K562 (cell line): ENCODE data around the gene CMTR1. TPM values are rescaled to one million over a fixed set of nuclear protein-coding genes. Genes with fewer than 3 reads are reported as not detected.

Experiments
- ATAC-seq: fragments of 200-7000 bp; cut with Tn5 transposase; 3 replicates; pipeline ENCODE4 v1.9.1; 2020; ENCODE audit warnings: moderate library complexity
- BruUV-seq: library from RNA; stranded (reverse); fragments of 400-500 nt; replicated peaks from 2 replicates; lab custom pipeline; 2021; lab: Mats Ljungman, UMichigan
- CTCF ChIA-PET: fragments of 300-600 bp; formaldehyde crosslinking; extraction: SDS; loops from one replicate; lab custom pipeline; 2021; ENCODE audit warnings: low intra/inter-chr PET ratio; lab: Yijun Ruan, JAX
- POLR2A ChIA-PET: fragments of 300-600, 350-650 bp; sonication (Branson Sonifier 250); formaldehyde crosslinking; extraction: SDS; loops from one replicate; lab custom pipeline; 2021; ENCODE audit warnings: antibody characterized with exemption, inconsistent platforms; lab: Yijun Ruan, JAX
- DNase-seq, 4 experiments: peaks; one replicate each; pipeline versions ENCODE4 v3.0.0 to v3.0.0-alpha.2; 2011 to 2018; ENCODE audit warnings: low spot score in 3 of 4, mixed read lengths in 3 of 4; ENCODE audit errors: extremely low read depth in 1 of 4
- FAIRE-seq: peaks from 2 replicates; lab custom pipeline; 2011; peaks lifted over from hg19 to GRCh38; lab: Jason Lieb, UNC
- H2AFZ ChIP-seq: 2 replicates; pipeline ENCODE4 v1.6.0; 2011; ENCODE audit warnings: low read depth, low read length, control low read depth, inconsistent platforms
- H3K27ac ChIP-seq: fragments of 200-600 bp; 3 replicates; pipeline ENCODE4 v1.8.0; 2011; ENCODE audit warnings: low read depth, mild to moderate bottlenecking, control low read depth, inconsistent platforms, low read length, moderate library complexity, mixed read lengths; ENCODE audit errors: extremely low read depth
- H3K27me3 ChIP-seq, 2 experiments: fragments of 300-600 bp in 1 of 2; 2 replicates in 1 of 2; 3 replicates in 1 of 2; pipeline versions ENCODE4 v1.6.0 to v1.8.0; 2011; ENCODE audit warnings: inconsistent platforms in 2 of 2, low read length in 2 of 2, mild to moderate bottlenecking in 1 of 2, mixed read lengths in 1 of 2, moderate library complexity in 1 of 2; ENCODE audit not compliant: control insufficient read depth in 2 of 2, insufficient read depth in 2 of 2
- H3K36me3 ChIP-seq: fragments of 300-600 bp; 3 replicates; pipeline ENCODE4 v1.8.0; 2011; ENCODE audit warnings: mild to moderate bottlenecking, low read length, inconsistent platforms; ENCODE audit not compliant: control insufficient read depth, insufficient read depth
- H3K4me1 ChIP-seq, 2 experiments: fragments of 200-600 bp in 1 of 2; replicated peaks in 1 of 2; 2 replicates in 1 of 2; 3 replicates in 1 of 2; pipeline versions ENCODE4 v1.5.1 to v1.8.0; 2011; ENCODE audit warnings: inconsistent platforms in 2 of 2, low read length in 2 of 2, mild to moderate bottlenecking in 1 of 2, mixed read lengths in 1 of 2, moderate library complexity in 1 of 2; ENCODE audit not compliant: control insufficient read depth in 2 of 2, insufficient read depth in 2 of 2
- H3K4me2 ChIP-seq: 2 replicates; pipeline ENCODE4 v1.6.1; 2011; ENCODE audit warnings: low read length, control low read depth, inconsistent platforms, mixed read lengths; ENCODE audit not compliant: insufficient read depth
- H3K4me3 ChIP-seq: fragments of 200-600 bp; sonication (generic), shearing (Covaris generic); 2 replicates; pipeline ENCODE4 v1.5.1; 2016; ENCODE audit warnings: control low read depth, inconsistent platforms
- H3K79me2 ChIP-seq: fragments of 200-600 bp; 3 replicates; pipeline ENCODE4 v1.8.0; 2011; ENCODE audit warnings: low read length, inconsistent platforms; ENCODE audit not compliant: control insufficient read depth, insufficient read depth
- H3K9ac ChIP-seq, 2 experiments: 2 replicates each; pipeline versions ENCODE4 v1.6.0 to v1.6.1; 2011; ENCODE audit warnings: low read depth in 2 of 2, low read length in 2 of 2, control low read depth in 1 of 2, inconsistent platforms in 1 of 2, mild to moderate bottlenecking in 1 of 2, mixed read lengths in 1 of 2; ENCODE audit not compliant: insufficient read depth in 1 of 2
- H3K9me1 ChIP-seq: one replicate; pipeline ENCODE4 v1.6.0; 2011; ENCODE audit warnings: inconsistent platforms, mild to moderate bottlenecking, low read length, moderate library complexity; ENCODE audit not compliant: control insufficient read depth, insufficient read depth
- H3K9me3 ChIP-seq: replicated peaks from 2 replicates; pipeline ENCODE4 v1.5.1; 2011; ENCODE audit warnings: low read depth, low read length, inconsistent platforms; ENCODE audit not compliant: control insufficient read depth, insufficient read depth
- H4K20me1 ChIP-seq: replicated peaks from 2 replicates; pipeline ENCODE4 v1.6.1; 2011; ENCODE audit warnings: low read length, inconsistent platforms, mixed read lengths; ENCODE audit not compliant: control insufficient read depth, insufficient read depth
- COPS2 ChIP-seq: fragments of 450-650 bp; conservative IDR thresholded peaks from 2 replicates; pipeline ENCODE4 v1.6.1; 2016; ENCODE audit warnings: mild to moderate bottlenecking, moderate library complexity
- HDAC6 ChIP-seq: IDR thresholded peaks from 2 replicates; pipeline ENCODE4 v1.6.1; 2012; ENCODE audit warnings: low read depth, mild to moderate bottlenecking, control low read depth, inconsistent platforms, low read length, moderate library complexity
- MCM3 ChIP-seq: fragments of 450-650 bp; IDR thresholded peaks from 2 replicates; pipeline ENCODE4 v1.6.1; 2016
- NRF1 ChIP-seq, 2 experiments: fragments of 450-650 bp; IDR thresholded peaks in 1 of 2; conservative IDR thresholded peaks in 1 of 2; 2 replicates each; pipeline ENCODE4 v1.6.1; 2014; ENCODE audit warnings: mild to moderate bottlenecking in 2 of 2
- RFX7 ChIP-seq: fragments of 250-450 bp; sonication (Bioruptor Pico); IDR thresholded peaks from 2 replicates; pipeline ENCODE4 v1.5.1; 2021; ENCODE audit warnings: mild to moderate bottlenecking
- RHOXF2B ChIP-seq: fragments of 250-450 bp; sonication (Bioruptor Pico); conservative IDR thresholded peaks from 2 replicates; pipeline ENCODE4 v1.5.1; 2021
- SAP30 ChIP-seq: fragments of 200-600 bp; sonication (generic); IDR thresholded peaks from 2 replicates; pipeline ENCODE4 v1.6.1; 2012; ENCODE audit warnings: borderline replicate concordance, low read depth, mild to moderate bottlenecking, moderate library complexity, low read length, control low read depth, inconsistent platforms; ENCODE audit not compliant: insufficient read depth, poor library complexity, severe bottlenecking
- U2AF1 ChIP-seq: fragments of 200-400 bp; formaldehyde crosslinking; optimal IDR thresholded peaks from 2 replicates; pipeline ENCODE3; 2017; ENCODE audit warnings: mild to moderate bottlenecking, low read depth, low read length, moderate library complexity
- ZBTB1 ChIP-seq: sonication (generic); formaldehyde crosslinking; IDR thresholded peaks from 2 replicates; pipeline ENCODE4 v1.8.1; 2023; ENCODE audit warnings: missing genetic modification reagents, low read depth, mild to moderate bottlenecking, borderline replicate concordance
- WGBS: fragments of 100-300 bp; shearing (Covaris generic); methylation state at CpG from one replicate; pipeline ENCODE4 v1.1.6; 2016; ENCODE audit warnings: low coverage, mixed read lengths; ENCODE audit not compliant: insufficient coverage; ENCODE audit errors: missing lambda C conversion rate; 5-methylcytosine and 5-hydroxymethylcytosine counted together
- in situ Hi-C: fragments of 300-500 bp; cut with MboI; formaldehyde crosslinking; loops from 4 replicates; pipeline ENCODE4 v1.15.0; 2018; ENCODE audit warnings: inconsistent platforms, mixed read lengths
- intact Hi-C: fragments of 100-400 bp; cut with micrococcal nuclease; formaldehyde crosslinking; loops from 2 replicates; pipeline ENCODE4 v1.14.2; 2022
- polyA plus RNA-seq, 8 experiments: library from polyadenylated mRNA; depleted of rRNA in 4 of 8; stranded (reverse) in 5 of 8; unstranded in 3 of 8; fragments of >200 nt; fragmentation: Nextera tagmentation in 2 of 8; fragmentation: Illumina TruSeq in 1 of 8; extraction: Ambion mirVana in 2 of 8; extraction: Trizol in 1 of 8; gene quantifications; 2 replicates each; pipeline versions ENCODE4 v1.2.1 to v1.2.3, GENCODE V29; 2011 to 2014; ENCODE audit warnings: inconsistent platforms in 1 of 8, missing spikeins in 1 of 8
- total RNA-seq, 7 experiments: library from RNA; depleted of rRNA in 6 of 7; stranded (reverse); fragments of >200 nt in 6 of 7; fragmentation: Illumina TruSeq in 2 of 7; extraction: Trizol in 2 of 7; gene quantifications; 2 replicates each; pipeline versions ENCODE4 v1.2.1 to v1.2.3, GENCODE V29; 2011 to 2021; ENCODE audit warnings: low replicate concordance in 1 of 7
- TF ChIP-seq, protein P1 (sequence below): sonication (generic); formaldehyde crosslinking; IDR thresholded peaks from 2 replicates; pipeline ENCODE4 v1.8.1; 2022; ENCODE audit warnings: missing genetic modification reagents
- TF ChIP-seq, protein P2 (sequence below): fragments of 450-650 bp; formaldehyde crosslinking; IDR thresholded peaks from 2 replicates; pipeline ENCODE4 v1.4.0; 2022; ENCODE audit warnings: missing genetic modification characterization
- TF ChIP-seq, protein P3 (sequence below): sonication (generic); formaldehyde crosslinking; IDR thresholded peaks from 2 replicates; pipeline ENCODE4 v1.4.0; 2020; ENCODE audit warnings: mild to moderate bottlenecking, missing genetic modification reagents

Gene CMTR1
- total and polyA plus RNA-seq, 9 of the 15 experiments (the other 6 are each of a cell fraction or from before 2014, with no cell fraction given): 2.9 to 63.5 (median 49.5) TPM

DNA sequence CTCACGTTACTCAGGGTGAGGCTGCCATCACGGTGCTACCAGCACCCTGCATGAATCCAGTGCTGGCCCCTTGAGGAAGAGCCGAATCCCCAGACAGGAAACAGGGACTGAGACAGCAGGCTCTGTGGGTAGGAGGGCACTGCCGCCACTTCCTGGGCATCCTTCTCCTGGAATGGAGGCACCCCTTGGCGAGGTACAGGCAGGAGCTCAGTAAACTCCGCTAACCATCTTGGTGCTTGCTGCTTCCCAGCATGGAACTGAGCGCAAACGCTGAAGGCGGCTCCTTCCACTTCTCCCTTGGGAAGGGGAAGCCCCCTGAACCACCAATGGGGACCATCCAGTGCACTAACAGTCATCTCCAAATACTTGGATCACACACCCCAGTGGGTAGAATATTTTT is 80.1 kb downstream of the CMTR1 start:
- POLR2A ChIA-PET: interaction anchor here (0.6 to 1.8 kb wide), 5 partner anchors 11 to 25 kb away, joined by 3 to 5 read pairs (median 4); partner anchors contain the start of gene CCDC167
- no peak for DNase-seq
- no peaks in the 10 kb centered on the region for H3K9me1 ChIP-seq
- TF ChIP-seq, protein P1, sequence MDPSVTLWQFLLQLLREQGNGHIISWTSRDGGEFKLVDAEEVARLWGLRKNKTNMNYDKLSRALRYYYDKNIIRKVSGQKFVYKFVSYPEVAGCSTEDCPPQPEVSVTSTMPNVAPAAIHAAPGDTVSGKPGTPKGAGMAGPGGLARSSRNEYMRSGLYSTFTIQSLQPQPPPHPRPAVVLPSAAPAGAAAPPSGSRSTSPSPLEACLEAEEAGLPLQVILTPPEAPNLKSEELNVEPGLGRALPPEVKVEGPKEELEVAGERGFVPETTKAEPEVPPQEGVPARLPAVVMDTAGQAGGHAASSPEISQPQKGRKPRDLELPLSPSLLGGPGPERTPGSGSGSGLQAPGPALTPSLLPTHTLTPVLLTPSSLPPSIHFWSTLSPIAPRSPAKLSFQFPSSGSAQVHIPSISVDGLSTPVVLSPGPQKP (CRISPR knock-in tag): 0 out of 2 replicates have a peak, but pooled peaks have one; percentile 7
- TF ChIP-seq MCM3: no peak
- TF ChIP-seq, all 486 proteins: peak for 1
- no peak overlapping the region for H3K9ac ChIP-seq
- intact Hi-C loops (no loop called here), in situ Hi-C loops (no loop called here)
- no TSS peak for BruUV-seq
- H3K4me1 ChIP-seq: peaks cover 0 to 3% of the 10 kb centered on the region in 2 experiments; a peak in 1 of 5 replicates
- 9% methylated on average over 9 of the region's 9 CpGs for WGBS
- H3K79me2 ChIP-seq: no peaks in the 10 kb centered on the region
- H3K36me3 ChIP-seq: no peaks in the 10 kb centered on the region
- no peak overlapping the region for H3K4me3 ChIP-seq
- no peak overlapping the region for H2AFZ ChIP-seq
- H3K4me2 ChIP-seq: no peak overlapping the region
- H3K9me3 ChIP-seq: no peaks in the 10 kb centered on the region
- no peak for ATAC-seq
- CTCF ChIA-PET: no interaction called here
- H3K27ac ChIP-seq: no peak overlapping the region
- FAIRE-seq: no peak
- peaks cover 66 to 79% of the 10 kb centered on the region in 2 experiments for H3K27me3 ChIP-seq
- H4K20me1 ChIP-seq: peaks cover 10% of the 10 kb centered on the region; the same call in 1 of the 2 replicates

DNA sequence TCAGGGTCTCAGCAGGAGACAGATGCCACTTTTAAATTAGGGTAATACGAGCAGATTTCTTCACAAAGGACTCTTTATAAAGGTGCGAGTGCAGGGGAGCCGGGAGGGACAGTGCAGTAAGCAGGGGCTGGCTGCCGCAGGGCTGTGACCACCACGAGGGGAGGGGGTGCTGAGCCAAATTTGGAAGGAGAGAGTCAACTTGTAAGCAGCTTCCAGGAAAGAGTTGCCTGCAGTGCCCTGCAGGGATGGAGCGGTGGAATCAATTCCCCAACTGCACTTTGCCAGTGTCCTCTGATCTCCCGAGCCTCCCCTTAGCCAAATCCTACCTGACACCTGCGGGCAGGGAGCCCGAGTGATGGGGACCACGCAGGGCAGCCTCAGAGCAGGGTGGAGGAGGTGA is 80.6 kb downstream of the CMTR1 start:
- no TSS peak for BruUV-seq
- Histone ChIP-seq H2AFZ (no peak overlapping the region), H3K4me1 (peaks cover 0 to 3% of the 10 kb centered on the region in 2 experiments; a peak in 1 of 5 replicates), H3K9me3 (no peaks in the 10 kb centered on the region), H3K36me3 (no peaks in the 10 kb centered on the region), H3K27me3 (peaks cover 70 to 83% of the 10 kb centered on the region in 2 experiments), H3K27ac (no peak overlapping the region), H3K9ac (no peak overlapping the region), H3K4me2 (no peak overlapping the region), H4K20me1 (peaks cover 10% of the 10 kb centered on the region; the same call in 1 of the 2 replicates), H3K4me3 (no peak overlapping the region), H3K79me2 (no peaks in the 10 kb centered on the region), H3K9me1 (no peaks in the 10 kb centered on the region)
- DNase-seq: no peak
- intact Hi-C loops: no loop called here
- POLR2A ChIA-PET: no interaction called here
- FAIRE-seq: no peak
- in situ Hi-C loops: no loop called here
- no peak for ATAC-seq
- CTCF ChIA-PET: no interaction called here
- 2% methylated on average over 10 of the region's 10 CpGs for WGBS
- TF ChIP-seq HDAC6 (no peak), NRF1 (conservative IDR thresholded peaks at IDR 0.05 in 1 of 2, IDR thresholded peaks at IDR 0.05 in 1 of 2) (no peak), RFX7 (CRISPR knock-in tag) (no peak), SAP30 (no peak), U2AF1 (no peak), ZBTB1 (no peak), RHOXF2B (CRISPR knock-in tag) (no peak), COPS2 (no peak)
- TF ChIP-seq, protein P2, sequence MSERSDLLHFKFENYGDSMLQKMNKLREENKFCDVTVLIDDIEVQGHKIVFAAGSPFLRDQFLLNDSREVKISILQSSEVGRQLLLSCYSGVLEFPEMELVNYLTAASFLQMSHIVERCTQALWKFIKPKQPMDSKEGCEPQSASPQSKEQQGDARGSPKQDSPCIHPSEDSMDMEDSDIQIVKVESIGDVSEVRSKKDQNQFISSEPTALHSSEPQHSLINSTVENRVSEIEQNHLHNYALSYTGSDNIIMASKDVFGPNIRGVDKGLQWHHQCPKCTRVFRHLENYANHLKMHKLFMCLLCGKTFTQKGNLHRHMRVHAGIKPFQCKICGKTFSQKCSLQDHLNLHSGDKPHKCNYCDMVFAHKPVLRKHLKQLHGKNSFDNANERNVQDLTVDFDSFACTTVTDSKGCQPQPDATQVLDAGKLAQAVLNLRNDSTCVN (CRISPR knock-in tag): no peak
- TF ChIP-seq, protein P3, sequence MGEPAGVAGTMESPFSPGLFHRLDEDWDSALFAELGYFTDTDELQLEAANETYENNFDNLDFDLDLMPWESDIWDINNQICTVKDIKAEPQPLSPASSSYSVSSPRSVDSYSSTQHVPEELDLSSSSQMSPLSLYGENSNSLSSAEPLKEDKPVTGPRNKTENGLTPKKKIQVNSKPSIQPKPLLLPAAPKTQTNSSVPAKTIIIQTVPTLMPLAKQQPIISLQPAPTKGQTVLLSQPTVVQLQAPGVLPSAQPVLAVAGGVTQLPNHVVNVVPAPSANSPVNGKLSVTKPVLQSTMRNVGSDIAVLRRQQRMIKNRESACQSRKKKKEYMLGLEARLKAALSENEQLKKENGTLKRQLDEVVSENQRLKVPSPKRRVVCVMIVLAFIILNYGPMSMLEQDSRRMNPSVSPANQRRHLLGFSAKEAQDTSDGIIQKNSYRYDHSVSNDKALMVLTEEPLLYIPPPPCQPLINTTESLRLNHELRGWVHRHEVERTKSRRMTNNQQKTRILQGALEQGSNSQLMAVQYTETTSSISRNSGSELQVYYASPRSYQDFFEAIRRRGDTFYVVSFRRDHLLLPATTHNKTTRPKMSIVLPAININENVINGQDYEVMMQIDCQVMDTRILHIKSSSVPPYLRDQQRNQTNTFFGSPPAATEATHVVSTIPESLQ (CRISPR knock-in tag): no peak
